Measurements from ENCODE around the gene APEH. TPM values are rescaled to one million over a fixed set of nuclear protein-coding genes. Genes with fewer than 3 reads are reported as not detected.

The APEH gene
- total RNA-seq, 2 donors from 2014 or later: 58.7 to 67.7 TPM

- intact Hi-C loops (cut with DNase I): no loop called here
- no peaks in the 10 kb centered on the region for H3K4me1 ChIP-seq
- DNase-seq (no peak), ATAC-seq (no peak)
- no peak overlapping the region for H3K27ac ChIP-seq
- H3K9me3 ChIP-seq: no peaks in the 10 kb centered on the region
- no peaks in the 10 kb centered on the region for H3K36me3 ChIP-seq (replicated peaks in 1 of 2; ENCODE audit: insufficient read depth in 1 of 2, low read depth in 2 of 2)
- 95 to 96% methylated on average over 3 to 14 of the region's 14 CpGs for WGBS, 2 donors
- no peak for TF ChIP-seq POLR2A (IDR thresholded peaks at IDR 0.05)
- TF ChIP-seq CTCF (IDR thresholded peaks at IDR 0.05): no peak
- no peak overlapping the region for H3K4me3 ChIP-seq
- H3K27me3 ChIP-seq: no peaks in the 10 kb centered on the region
Measured at GRCh38 chr3:49641921-49642707, 32.0 kb upstream of the APEH start.

DNA sequence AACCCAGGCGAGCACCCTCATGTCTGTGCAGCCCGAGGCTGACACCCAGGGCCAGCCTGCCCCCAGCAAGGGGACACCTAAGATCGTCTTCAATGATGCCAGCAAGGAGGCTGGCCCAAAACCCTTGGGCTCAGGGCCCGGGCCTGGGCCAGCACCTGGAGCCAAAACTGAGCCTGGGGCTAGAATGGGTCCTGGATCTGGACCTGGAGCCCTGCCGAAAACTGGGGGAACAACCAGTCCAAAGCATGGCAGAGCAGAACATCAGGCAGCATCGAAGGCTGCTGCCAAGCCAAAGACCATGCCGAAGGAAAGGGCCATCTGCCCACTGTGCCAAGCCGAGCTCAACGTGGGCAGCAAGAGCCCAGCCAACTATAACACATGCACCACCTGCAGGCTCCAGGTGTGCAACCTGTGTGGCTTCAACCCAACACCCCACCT lies 31.4 kb upstream of the APEH start:
- TF ChIP-seq POLR2A (IDR thresholded peaks at IDR 0.05) (no peak), CTCF (IDR thresholded peaks at IDR 0.05) (no peak)
- Histone ChIP-seq H3K9me3 (no peaks in the 10 kb centered on the region), H3K27me3 (no peaks in the 10 kb centered on the region), H3K4me1 (peaks cover 5% of the 10 kb centered on the region), H3K27ac (no peak overlapping the region), H3K4me3 (no peak overlapping the region), H3K36me3 (replicated peaks in 1 of 2; ENCODE audit: insufficient read depth in 1 of 2, low read depth in 2 of 2) (no peaks in the 10 kb centered on the region)
- no peak for ATAC-seq
- DNase-seq: no peak
- intact Hi-C loops (cut with DNase I): no loop called here
- 88% methylated on average over 5 to 9 of the region's 9 CpGs for WGBS, 2 donors

DNA sequence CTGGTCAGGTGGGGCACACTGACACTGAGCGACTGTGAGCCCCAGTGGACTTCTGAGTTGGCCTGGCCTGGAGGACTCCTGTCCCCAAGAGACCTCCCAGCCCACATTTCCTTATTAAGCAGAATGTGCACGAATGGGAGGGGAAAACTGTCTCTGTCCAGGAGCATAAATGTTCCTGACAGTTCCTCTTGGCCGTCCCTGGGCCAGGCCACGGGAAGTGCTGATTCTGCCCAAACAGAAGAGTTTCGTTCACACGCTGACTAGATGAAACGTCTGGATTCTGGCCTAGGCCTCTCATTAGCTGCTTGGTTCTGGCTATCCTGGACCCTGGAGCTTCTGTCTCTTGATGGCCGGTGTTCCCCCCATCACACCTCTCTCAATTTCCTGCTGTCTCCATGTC lies 29.5 kb upstream of the APEH start:
- H3K4me3 ChIP-seq: no peak overlapping the region
- no peaks in the 10 kb centered on the region for H3K9me3 ChIP-seq
- peaks cover 18% of the 10 kb centered on the region for H3K4me1 ChIP-seq
- DNase-seq (no peak), ATAC-seq (no peak)
- no peaks in the 10 kb centered on the region for H3K27me3 ChIP-seq
- intact Hi-C loops (cut with DNase I): no loop called here
- H3K36me3 ChIP-seq (replicated peaks in 1 of 2; ENCODE audit: insufficient read depth in 1 of 2, low read depth in 2 of 2): no peaks in the 10 kb centered on the region
- WGBS, 2 donors: 88 to 90% methylated on average over 4 to 8 of the region's 8 CpGs
- no peak overlapping the region for H3K27ac ChIP-seq
- no peak for TF ChIP-seq POLR2A (IDR thresholded peaks at IDR 0.05)
- no peak for TF ChIP-seq CTCF (IDR thresholded peaks at IDR 0.05)

- peaks cover 18% of the 10 kb centered on the region for H3K4me1 ChIP-seq
- DNase-seq (no peak), ATAC-seq (no peak)
- H3K4me3 ChIP-seq: no peak overlapping the region
- H3K27me3 ChIP-seq: no peaks in the 10 kb centered on the region
- no peak overlapping the region for H3K27ac ChIP-seq
- no peaks in the 10 kb centered on the region for H3K36me3 ChIP-seq (replicated peaks in 1 of 2; ENCODE audit: insufficient read depth in 1 of 2, low read depth in 2 of 2)
- TF ChIP-seq CTCF (IDR thresholded peaks at IDR 0.05) (no peak), POLR2A (IDR thresholded peaks at IDR 0.05) (no peak)
- WGBS, 2 donors: 39 to 51% methylated on average over 3 of the region's 3 CpGs
- intact Hi-C loops (cut with DNase I): no loop called here
- no peaks in the 10 kb centered on the region for H3K9me3 ChIP-seq
Measured at GRCh38 chr3:49646236-49646635, 27.9 kb upstream of the APEH start.

DNA sequence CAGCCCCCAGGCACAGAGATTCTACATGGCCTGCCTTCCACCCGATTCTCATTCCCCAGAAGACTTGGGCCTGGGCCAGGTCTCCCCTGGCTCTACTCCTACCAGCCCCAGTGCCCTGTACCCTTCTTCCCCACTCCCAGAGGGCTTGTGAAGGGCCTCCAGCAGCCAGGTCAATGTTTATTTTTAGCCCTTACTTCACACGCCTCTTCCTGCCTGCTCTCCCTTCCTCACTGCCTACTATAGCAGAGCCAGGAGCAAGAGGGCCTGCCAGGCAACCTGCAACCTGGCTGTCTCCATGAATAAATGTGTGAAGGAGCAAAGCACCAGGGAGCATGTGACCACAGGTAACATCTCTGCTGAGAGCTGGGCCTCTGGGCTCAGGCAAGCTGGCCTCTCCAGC lies 26.4 kb upstream of the APEH start:
- ATAC-seq (peak; percentile 54), DNase-seq (peak in 3 of 4 donors; percentile 45 to 56 (median 55))
- no peaks in the 10 kb centered on the region for H3K9me3 ChIP-seq
- H3K36me3 ChIP-seq (replicated peaks in 1 of 2; ENCODE audit: insufficient read depth in 1 of 2, low read depth in 2 of 2): no peaks in the 10 kb centered on the region
- intact Hi-C loops (cut with DNase I): no loop called here
- WGBS, 2 donors: 40 to 50% methylated on average over 2 of the region's 2 CpGs
- H3K27ac ChIP-seq: peak overlapping the region in 2 of 4 donors; percentile 17 to 32
- no peak overlapping the region for H3K4me3 ChIP-seq
- H3K4me1 ChIP-seq: peaks cover 18% of the 10 kb centered on the region
- TF ChIP-seq CTCF (IDR thresholded peaks at IDR 0.05) (no peak), POLR2A (IDR thresholded peaks at IDR 0.05) (no peak)
- no peaks in the 10 kb centered on the region for H3K27me3 ChIP-seq

All from body of pancreas (tissue), 4 donors.